C4-2B (cell line): ENCODE data around the gene OR8B12.

Experiments
- ZFX ChIP-seq: fragments of 450-650 bp; IDR thresholded peaks from 2 replicates; pipeline ENCODE4 v1.6.1; 2017
- TF ChIP-seq, protein P1 (sequence below): fragments of 450-650 bp; conservative IDR thresholded peaks from 2 replicates; pipeline ENCODE4 v1.5.1; 2017; ENCODE audit warnings: mild to moderate bottlenecking

DNA sequence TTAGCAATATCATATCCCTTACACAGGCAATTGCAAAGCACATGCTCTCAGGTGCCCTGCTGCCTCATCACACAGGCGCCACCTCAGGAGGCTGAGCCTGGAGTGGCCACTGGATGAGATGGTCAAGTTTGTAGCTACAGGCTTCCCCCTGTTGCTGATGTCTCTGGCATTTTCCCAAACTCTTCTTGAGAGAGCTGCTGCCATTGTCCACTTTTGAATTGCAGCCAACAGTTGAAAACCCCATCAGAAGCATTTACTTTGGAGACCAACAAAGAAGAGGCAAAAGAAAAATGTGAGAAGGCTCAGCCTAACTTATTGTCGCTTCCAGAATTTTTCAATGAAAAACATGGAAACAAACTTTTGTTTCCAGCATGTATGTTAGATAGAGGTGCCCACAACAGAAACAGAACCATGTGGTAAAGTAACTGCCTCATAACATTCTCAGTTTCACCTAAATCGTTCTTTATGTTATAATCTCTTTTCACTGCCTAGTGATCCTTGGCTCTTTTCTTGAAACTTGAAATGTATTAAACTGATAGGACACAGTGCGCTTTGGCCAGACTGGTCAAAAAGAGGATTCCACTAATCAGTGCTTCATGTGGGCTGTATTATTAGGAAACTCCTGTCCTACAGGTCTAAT is 50.3 kb downstream of the OR8B12 start:
- TF ChIP-seq, protein P1, sequence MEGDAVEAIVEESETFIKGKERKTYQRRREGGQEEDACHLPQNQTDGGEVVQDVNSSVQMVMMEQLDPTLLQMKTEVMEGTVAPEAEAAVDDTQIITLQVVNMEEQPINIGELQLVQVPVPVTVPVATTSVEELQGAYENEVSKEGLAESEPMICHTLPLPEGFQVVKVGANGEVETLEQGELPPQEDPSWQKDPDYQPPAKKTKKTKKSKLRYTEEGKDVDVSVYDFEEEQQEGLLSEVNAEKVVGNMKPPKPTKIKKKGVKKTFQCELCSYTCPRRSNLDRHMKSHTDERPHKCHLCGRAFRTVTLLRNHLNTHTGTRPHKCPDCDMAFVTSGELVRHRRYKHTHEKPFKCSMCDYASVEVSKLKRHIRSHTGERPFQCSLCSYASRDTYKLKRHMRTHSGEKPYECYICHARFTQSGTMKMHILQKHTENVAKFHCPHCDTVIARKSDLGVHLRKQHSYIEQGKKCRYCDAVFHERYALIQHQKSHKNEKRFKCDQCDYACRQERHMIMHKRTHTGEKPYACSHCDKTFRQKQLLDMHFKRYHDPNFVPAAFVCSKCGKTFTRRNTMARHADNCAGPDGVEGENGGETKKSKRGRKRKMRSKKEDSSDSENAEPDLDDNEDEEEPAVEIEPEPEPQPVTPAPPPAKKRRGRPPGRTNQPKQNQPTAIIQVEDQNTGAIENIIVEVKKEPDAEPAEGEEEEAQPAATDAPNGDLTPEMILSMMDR, result no peak
- no peak for TF ChIP-seq ZFX
